Measurements from ENCODE around the gene ACACA.

DNA sequence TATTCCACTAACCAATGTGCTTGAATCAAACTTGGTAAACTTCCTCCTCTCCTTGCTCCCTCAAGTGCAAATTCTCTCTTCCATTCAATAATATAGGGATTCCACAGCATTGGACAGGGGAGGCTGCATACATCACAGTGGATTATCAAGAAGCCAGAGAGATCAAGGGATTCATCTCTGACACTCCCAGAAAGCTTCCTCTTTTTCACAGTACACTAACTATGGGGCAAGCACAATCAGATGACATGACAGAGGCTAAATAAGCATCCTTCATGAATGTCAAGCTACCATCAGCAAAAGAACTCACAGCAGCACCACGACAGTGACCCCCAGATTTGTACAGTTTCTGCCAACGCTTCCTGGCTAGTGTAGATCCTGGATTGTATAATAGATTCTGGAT, 209.3 kb downstream of the ACACA start:
- TF ChIP-seq EZH2 (IDR thresholded peaks at IDR 0.05; ENCODE audit: low read length, unreplicated experiment), result no peak
- TF ChIP-seq, protein P1, sequence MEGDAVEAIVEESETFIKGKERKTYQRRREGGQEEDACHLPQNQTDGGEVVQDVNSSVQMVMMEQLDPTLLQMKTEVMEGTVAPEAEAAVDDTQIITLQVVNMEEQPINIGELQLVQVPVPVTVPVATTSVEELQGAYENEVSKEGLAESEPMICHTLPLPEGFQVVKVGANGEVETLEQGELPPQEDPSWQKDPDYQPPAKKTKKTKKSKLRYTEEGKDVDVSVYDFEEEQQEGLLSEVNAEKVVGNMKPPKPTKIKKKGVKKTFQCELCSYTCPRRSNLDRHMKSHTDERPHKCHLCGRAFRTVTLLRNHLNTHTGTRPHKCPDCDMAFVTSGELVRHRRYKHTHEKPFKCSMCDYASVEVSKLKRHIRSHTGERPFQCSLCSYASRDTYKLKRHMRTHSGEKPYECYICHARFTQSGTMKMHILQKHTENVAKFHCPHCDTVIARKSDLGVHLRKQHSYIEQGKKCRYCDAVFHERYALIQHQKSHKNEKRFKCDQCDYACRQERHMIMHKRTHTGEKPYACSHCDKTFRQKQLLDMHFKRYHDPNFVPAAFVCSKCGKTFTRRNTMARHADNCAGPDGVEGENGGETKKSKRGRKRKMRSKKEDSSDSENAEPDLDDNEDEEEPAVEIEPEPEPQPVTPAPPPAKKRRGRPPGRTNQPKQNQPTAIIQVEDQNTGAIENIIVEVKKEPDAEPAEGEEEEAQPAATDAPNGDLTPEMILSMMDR (conservative IDR thresholded peaks at IDR 0.05; ENCODE audit: low read depth, low read length), result no peak
